TTC549 (cell line): ENCODE measurements around the gene PIPOX.

Source experiments
- FAIRE-seq: peaks from 2 replicates; lab custom pipeline; 2012; peaks lifted over from hg19 to GRCh38; lab: Jason Lieb, UNC

PIPOX gene

DNA sequence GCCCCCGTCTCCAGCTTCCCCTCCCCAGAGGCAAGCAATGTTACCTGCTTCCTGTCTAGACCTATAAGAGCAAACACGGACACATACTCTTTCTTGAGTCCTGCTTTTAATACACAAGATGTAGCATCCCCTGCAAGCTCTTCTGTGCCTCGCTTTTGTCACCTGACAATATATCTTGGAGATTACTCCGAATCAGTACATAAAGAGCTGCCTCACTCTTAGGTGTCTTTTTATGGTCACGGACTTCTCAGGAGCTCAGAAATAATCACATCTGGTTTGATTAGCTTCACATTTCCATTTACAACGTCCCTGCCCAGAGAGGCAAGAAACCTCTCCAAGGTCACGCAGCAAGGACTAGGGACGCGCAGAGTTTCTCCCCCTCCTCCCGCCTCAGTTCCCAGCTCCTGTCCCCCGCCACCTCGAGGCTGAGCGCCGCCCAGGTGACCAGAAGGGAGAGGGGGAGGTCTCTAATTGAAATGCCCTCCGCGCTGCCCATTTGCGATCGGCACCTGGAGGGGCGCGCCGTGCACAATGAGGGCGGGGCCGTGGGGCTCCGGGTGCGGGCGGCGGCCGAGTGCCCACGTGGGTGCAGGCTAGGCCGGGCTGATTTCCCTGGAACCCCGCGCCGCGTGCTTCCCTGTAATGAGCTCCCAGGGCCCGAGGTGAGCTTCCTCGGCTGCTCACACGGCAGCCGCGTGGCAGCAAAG is 23.3 kb upstream of the PIPOX start:
- no peak for FAIRE-seq

DNA sequence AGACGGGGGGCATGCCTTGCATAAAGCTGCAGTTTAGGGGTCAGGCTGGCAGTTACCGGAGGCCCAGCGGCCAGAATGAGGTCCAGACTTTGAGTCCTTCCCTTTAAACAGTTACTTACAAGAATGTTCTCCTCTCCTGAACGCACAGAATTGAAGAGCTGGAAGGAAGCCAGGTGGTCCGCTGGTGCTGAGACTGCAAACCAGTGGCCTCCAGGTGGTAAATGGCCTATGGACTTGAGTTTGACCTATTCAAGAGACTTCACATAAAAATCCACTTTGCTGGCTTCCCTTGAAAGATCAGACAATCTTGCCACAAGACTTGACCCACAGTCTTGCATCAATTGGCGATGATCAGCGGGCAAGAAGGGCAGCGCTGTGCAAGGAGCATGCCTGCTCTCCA is 22.4 kb upstream of the PIPOX start:
- FAIRE-seq, result no peak

DNA sequence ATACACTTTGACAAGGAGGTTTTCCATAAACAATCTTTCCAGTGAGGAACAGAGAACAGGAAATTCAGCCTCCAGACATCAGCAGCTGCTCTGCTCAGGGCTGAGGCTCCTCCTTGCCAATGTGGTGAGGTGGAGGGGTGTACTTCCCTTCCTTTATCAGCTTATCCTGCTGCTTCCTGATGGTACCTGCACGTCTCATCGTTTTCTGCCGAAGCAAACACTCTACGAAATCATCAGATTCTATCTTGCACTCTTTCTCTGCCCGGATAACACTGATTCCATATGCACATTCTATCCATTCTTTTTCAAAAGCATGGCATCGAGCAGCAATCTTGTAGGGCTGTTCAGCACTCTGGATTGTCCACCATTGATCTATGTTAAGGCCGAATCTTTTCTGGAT is 21.7 kb upstream of the PIPOX start:
- FAIRE-seq, result no peak

DNA sequence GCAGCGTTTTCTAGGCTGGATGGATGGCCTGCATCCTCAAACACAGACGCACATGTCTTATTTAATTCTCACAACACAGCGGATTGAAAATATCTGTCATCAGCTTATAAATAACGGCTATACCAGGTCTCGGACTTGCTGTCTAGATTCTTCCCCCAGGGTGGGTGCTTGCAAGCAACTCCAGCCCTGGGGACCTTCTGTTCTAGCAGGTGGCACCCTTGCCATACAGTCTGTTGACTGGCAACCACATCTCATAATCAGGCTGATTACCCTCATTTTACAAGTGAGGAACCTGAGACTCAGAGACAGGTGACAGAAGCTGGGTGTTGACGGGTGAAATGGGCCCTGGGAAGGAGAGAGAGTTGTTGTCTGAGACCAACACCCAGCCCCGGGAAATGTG is 20.9 kb upstream of the PIPOX start:
- FAIRE-seq, result no peak

DNA sequence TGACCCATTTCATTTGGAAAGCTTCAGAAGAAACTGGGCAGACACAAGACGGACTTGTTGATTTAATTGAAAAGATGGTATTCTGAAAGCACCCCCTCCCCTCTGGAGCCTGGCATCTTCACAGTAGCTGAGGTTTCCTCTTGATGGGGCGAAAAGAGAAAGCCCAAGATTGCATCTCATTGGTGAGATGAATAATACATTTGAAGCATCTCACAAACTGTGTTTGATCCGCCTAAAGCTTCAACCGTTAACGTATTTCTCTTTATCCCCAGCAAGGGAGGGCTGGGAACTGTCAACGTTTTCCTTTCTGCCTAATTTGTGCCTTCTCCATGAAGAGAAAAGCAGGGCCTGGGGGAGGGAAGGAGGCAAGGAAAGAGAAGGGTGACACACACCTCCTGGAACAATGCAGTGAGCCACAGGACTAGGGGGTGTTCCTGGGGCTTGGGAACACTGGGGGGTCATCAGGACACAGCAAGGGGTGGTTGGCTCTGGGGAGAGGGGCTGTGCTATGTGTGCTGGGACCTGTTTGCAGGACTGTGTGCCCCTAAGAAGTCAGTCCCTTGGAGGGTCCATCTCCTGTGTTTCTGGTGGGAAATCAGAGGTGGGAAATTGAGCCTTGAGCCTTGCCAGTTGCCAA is 18.5 kb upstream of the PIPOX start:
- no peak for FAIRE-seq

DNA sequence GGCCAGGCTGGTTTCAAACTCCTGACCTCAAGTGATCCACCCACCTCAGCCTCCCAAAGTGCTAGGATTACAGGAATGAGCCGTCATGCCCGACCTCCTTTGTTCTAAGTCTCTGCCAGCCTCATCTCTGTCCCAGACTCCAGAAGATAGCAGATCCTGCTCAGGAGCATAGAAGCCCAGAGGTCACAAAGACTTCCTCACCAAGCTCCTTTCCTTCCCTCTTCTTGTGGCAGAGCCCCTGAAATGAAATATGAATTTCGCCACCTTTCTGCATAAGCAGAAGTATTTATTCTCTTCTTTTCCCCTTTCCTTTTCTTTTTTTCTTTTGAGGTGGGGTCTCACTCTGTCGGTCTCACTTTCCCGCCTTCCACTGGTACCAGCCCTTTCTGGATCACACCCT is 11.5 kb upstream of the PIPOX start:
- FAIRE-seq, result no peak

DNA sequence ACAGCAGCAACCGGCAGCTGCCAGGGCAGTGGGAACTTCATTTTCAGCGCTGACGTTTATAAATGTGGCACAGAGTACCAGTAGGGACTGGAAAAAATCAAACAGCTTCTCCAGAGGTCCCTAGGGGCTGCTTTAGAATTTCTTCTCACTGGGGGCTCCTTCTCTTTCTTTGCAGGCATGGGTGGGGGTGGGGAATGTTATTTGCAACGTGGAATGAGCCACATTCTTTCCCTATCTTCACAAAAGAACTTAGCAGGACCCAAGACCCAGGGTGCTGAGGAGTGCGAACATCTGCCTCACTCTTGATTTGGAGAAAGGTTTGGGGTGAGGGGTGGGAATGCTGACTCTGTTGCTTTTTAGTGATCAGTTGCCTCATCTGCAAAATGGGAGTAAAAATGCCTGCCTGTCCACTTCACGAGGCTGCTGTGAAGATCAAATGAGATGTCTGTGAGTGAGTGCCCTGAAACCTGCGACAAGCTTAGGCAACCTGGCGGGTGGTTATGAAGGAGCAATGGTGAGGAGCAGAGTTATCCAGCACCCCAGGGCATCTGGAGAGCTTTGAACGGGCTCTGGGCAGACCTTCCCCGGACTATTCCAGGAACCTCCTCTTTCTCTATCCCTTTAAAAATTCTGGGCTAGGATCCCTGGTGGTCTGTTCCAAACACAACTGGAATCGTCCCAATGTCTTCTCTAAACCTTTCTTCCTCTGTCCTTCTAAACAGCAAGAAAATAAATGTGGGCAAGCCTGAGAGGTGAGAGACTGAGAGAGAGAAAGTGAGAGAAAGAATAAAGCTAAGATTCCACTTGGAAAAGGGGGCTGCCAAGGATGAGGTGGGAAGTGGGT is 10.7 kb upstream of the PIPOX start:
- no peak for FAIRE-seq

DNA sequence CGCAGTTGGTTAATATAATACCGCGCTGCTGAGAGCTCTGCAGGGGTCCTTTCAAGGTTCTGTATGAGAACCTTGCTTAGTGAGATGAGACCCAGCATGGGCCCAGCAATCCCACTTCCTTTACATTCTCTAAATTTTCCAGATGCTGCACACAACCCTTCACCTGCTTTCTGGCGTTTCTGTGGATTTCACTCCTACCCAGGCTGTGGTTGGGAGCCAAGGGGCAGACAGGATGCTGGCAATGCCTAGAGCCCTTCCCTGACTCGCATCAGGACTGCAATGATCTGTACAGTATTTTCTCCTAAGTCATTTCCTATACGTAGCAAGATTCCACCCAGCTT is 10.1 kb upstream of the PIPOX start:
- FAIRE-seq, result no peak

DNA sequence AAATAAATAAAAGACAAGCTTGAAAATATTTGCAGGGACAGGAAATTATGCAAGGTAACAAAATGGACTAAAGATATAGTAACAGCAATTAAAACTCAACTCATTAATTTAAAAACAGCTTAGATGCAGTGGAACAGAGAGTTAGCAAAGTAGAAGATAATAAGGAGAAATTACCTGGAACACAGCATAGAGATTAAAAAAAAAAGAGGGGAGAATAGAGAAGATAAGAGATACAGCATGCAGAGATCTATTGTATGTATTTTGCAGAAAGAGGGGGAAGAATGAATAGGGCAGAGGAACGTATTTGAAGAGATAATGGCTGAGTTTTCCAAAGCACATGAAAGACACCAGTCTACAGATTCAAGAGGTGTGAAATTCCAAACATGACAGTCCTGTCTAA is 8.4 kb upstream of the PIPOX start:
- no peak for FAIRE-seq

DNA sequence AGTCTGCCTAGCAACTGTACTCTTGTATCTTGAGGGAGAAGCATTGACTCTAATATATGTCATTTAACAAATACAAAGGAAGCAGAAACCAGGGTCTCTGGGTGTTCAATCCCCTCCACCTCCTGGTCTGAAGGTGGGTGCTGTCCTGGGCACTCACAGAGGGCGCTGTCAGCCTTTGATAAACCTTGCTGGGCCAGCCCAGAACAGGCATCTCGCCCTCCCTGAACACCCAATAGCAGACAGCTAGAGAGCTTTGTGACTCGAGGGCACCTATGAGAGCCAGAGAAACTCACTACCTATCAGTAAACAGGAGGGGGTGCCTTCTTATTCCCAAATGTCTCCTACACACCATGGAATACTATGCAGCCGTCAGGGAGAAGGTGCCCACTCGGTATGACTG is 6.4 kb upstream of the PIPOX start:
- FAIRE-seq, result no peak

DNA sequence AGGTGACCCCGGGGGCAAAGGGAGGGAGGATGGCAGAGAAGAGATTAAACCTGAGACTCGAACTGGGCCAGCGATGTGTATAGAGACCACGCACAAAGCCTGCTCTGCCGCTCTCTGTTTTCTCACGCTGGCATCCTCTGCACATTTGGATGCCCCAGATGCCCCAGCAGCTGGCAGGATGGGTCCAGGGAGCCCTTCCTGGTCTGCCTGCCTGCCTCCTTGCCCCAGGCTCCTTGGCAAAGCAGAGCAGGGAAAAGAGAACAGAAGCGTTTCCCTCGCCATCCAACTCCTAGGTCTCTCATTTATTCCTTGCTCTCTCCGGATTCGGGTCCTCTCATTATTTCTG is 5.2 kb upstream of the PIPOX start:
- FAIRE-seq, result no peak

DNA sequence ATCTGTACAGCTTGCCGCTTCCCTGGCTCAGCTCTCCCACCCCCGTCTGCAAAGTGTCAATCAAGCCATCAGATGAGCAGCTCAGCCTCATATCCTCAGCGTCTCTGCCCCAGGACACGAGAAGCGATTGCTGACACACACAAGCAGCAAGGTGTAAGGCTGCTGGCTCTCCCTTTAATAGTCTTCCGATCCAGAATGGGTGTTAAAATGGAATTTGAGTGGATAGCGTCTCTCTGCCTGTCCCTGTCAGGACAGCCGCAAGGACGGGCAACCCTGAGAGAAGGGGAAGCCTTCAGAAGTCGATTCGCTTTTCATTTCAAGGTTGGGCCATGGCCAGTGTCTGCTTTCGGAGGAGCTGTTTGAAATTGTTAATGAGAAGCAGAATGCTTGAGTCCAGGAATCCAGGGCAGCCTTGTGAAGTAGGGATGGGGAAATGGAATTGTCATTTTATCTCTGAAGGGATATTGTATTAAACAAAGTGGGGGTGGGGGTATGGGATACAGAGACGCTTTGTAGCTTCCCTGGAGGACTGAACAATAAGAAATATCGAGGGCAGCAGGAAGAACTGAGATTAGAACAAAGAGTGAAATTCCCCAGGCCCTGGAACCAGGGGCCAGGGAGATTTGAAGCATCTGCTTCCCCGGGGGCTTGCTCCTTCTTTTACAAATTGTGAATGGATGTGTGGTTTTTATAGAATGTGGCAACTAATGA is 4.7 kb upstream of the PIPOX start:
- no peak for FAIRE-seq

DNA sequence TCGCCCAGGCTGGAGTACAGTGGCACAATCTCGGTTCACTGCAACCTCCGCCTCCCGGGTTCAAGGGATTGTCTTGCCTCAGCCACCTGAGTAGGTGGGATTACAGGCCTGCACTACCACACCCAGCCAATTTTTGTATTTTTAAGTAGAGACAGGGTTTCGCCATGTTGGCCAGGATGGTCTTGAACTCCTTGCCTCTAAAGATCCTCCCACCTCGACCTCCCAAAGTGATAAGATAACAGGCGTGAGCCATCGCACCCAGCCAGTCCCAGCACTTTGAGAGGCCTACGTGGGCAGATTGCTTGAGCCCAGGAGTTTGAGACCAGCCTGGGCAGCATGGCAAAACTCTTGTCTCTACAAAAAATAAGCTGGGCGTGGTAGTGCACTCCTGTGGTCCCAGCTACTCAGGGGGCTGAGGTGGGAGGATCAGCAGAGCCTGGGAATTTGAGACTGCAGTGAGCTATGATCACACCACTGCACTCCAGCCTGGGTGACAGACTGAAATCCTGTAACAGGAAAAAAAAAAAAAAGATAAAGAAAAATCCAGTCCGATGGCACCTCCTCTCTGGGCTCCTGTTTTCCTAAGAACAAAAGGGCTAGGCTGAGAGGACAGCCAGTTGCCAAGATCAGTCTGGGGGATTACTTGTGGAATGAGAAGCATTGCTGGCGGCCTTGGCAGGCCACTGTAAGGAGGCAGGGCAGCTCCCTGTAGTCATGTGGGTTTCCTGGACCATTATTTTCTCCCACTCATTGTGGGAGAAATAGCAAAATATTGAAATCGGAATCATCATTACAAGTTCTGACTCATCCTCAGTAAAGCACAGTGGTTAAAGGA is 3.0 kb upstream of the PIPOX start:
- FAIRE-seq, result no peak

DNA sequence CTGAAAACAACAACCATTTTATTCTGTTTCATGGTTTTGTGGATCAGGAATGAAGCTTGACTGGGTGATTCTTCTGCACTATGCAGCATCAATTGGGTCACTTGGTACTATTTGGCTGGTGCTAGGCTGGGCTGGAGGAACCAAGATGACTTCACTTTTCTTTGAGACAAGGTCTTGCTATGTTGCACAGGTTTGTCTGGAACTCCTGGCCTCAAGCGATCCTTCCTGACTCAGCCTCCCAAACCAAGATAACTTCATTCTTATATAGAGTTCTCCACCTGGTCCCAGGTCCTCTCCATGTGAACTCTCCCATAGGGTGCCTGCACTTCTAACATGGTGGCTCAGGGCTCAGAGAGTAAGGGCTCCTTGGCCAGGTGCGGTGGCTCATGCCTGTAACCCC is 1.9 kb upstream of the PIPOX start:
- no peak for FAIRE-seq

DNA sequence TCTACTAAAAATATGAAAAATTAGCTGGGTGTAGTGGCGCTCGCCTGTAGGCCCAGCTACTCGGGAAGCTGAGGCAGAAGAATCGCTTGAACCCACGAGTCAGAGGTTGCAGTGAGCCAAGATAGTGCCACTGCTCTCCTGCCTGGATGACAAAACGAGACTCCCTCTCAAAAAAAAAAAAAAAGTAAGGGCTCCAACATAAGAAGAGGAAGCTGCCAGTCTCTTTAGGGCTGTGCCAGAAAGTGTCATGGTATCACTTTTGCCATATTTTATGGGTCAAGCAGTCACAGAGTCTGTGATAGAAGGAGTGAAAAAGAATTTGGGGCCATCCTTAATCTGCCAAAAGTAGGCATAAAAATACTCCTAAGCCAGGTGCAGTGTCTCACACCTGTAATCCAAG is 1.4 kb upstream of the PIPOX start:
- FAIRE-seq, result no peak

DNA sequence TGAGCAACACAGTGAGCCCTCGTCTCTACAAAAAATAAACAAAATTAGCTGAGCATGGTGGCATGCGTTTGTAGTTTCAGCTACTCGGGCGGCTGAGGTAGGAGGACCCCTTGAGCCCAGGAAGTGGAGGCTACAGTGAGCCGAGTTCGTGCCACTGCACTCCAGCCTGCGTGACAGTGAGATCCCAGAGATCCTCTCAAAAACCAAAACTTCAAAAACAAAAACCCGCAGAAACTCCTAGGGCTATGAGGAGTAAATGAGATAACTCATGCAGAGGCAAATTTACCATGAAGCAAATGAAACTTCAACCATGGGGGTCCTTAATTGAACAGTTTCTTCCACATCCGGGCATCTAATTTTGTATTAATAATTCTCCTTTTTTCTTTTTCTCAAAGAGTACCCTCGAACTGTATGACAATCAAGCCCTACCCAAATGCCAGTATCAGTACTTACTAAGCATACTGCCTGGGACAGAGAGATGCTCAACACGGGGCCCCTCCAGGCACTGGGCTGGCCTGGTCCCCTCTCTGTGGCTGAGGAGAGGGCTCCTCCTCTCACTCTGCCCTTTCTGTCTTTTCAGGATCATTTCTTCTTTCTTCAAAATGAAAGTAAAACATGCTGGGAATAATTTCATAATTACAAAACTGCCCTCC is 789 bp upstream of the PIPOX start:
- FAIRE-seq, result no peak

DNA sequence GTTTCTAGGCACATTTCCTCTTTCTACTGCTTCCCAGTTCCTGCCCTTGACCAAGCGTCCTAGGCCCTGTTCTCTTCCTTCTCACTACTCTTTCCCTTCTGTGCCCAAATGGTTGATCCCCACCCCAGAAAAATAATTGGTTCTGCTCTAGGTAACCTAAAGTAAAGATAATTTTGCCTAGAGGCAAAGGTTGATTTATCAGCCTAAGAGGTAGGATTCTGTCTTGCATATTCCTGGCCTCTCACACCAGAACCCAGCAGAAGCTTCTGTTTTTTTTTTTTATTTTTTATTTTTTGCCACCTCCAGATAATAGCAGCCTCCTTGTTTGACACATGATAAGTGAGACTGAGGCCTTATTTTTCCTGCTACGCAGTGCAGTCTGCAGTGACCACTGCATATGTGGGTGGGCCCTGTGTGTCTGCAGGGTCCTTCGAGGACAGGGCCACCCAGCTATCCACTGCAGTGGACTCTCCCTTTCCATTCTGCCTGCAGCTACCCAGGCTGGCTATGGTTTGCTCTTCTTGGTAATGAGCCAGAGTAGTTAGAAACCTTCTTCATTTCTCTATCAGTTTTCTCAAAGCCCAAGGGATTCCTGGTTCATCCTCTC is 701 bp downstream of the PIPOX start:
- no peak for FAIRE-seq

DNA sequence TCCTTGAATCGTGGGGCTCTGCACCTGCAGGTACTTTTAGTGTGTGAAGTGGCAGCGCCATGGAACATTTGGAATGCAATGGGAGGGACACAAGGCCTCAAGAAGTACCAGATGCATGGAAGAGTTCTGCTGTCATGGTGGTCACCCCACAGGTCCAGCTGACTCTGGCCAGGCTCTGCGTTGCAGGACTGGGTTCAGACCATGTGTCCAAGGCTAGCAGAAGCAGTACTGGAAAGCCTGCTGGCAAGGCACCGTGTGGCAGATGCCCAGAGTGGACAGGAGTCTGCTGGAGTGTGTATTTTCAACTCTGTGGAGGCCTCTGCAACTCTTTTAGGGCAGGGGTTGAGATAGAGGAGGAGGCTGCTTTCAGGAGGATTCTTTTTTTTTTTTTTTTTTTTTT is 2.1 kb downstream of the PIPOX start:
- no peak for FAIRE-seq

DNA sequence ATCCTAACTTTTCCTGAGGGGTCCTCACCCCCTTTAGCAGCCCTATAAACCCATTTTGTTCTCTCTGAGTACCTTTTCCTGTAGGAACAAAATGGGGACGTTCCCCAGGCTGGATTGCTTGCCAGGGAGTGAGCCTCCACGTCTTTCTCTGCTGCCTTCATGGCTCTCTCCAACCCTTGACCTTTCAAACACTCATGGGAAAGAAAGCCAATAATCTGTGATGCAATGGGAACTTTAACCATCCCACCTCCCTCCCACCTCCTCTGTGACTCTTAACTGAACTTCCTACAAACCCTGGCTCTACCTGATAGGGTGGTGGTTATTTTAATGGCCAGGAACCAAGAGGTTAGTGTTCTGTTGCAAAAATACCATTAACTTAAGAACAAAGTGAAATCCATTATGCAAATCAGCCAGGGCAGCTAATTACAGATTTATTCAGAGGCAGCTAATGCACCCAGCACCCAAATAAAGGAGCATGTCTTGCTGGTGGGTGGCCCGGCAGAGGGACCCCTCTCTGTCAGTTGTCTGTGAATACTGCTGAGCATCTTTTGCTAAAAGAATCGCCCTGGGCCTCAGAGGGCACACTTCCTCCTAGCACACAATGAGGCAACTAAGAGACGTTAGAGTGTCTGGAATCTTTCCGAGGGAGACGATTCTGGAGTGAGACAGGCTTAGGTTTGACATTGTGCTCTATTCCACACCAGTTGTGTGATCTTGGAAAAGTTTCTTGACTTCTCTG is 3.0 kb downstream of the PIPOX start:
- no peak for FAIRE-seq

DNA sequence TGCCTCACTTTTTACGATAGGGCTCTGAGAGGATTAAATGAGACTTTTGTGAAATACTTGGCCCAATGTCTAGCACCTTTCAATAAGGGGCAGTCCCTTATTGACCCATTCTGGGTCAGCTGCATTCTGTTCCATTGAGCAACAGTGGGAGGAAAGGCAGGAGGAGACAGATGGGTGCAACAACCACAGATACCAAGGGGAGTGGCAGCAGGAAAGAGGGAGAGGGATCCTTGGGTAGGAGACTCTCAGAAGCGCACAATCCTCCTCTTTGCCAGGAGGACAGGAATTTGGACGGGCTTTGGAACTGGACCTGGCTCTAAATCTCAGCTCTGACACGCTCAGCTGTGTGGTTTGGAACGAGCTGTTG is 3.5 kb downstream of the PIPOX start:
- FAIRE-seq, result no peak
